CD14-positive monocyte (primary cell): ENCODE results near the gene GLRX5. TPM values are rescaled to one million over a fixed set of nuclear protein-coding genes. Genes with fewer than 3 reads are reported as not detected.

ENCODE experiments used
- DNase-seq, 3 donors: peaks; one replicate each; pipeline ENCODE4 v3.0.0-alpha.2; 2011 to 2022
- H2AFZ ChIP-seq: 2 replicates; pipeline ENCODE4 v1.6.0; 2012; ENCODE audit warnings: mild to moderate bottlenecking, low read depth, low read length, inconsistent platforms; ENCODE audit not compliant: insufficient read depth, poor library complexity, severe bottlenecking
- H3K27ac ChIP-seq, 2 donors: 1 replicate in 1 of 2; 2 replicates in 1 of 2; pipeline ENCODE4 v1.5.1; 2012 to 2013; ENCODE audit warnings: low read length in 2 of 2, control low read depth in 1 of 2, inconsistent platforms in 1 of 2, low read depth in 1 of 2, mild to moderate bottlenecking in 1 of 2
- H3K27me3 ChIP-seq, 2 donors: one replicate each; pipeline versions ENCODE4 v1.6.0 to v1.6.1; 2011 to 2013; ENCODE audit warnings: low read length in 2 of 2; ENCODE audit not compliant: control insufficient read depth in 2 of 2, insufficient read depth in 2 of 2
- H3K36me3 ChIP-seq, 2 donors: replicated peaks in 1 of 2; 1 replicate in 1 of 2; 2 replicates in 1 of 2; pipeline versions ENCODE4 v1.5.1 to v1.6.1; 2012 to 2013; ENCODE audit warnings: low read length in 2 of 2, control low read depth in 1 of 2, inconsistent platforms in 1 of 2, mild to moderate bottlenecking in 1 of 2; ENCODE audit not compliant: insufficient read depth in 2 of 2, control insufficient read depth in 1 of 2
- H3K4me1 ChIP-seq, 2 donors: 1 replicate in 1 of 2; 2 replicates in 1 of 2; pipeline versions ENCODE4 v1.5.1 to v1.6.1; 2012 to 2013; ENCODE audit warnings: low read length in 2 of 2, control low read depth in 1 of 2, inconsistent platforms in 1 of 2, mild to moderate bottlenecking in 1 of 2, moderate library complexity in 1 of 2; ENCODE audit not compliant: insufficient read depth in 2 of 2, control insufficient read depth in 1 of 2
- H3K4me2 ChIP-seq: replicated peaks from 2 replicates; pipeline ENCODE3; 2012; ENCODE audit warnings: low read length, moderate library complexity, mild to moderate bottlenecking; ENCODE audit not compliant: poor library complexity, severe bottlenecking; ENCODE audit errors: extremely low read depth
- H3K4me3 ChIP-seq, 3 experiments: fragments of 200-600 bp in 1 of 3; sonication (generic) in 1 of 3; replicated peaks in 1 of 3; 1 replicate in 2 of 3; 2 replicates in 1 of 3; pipeline ENCODE4 v1.5.1; 2011 to 2013; ENCODE audit warnings: low read length in 3 of 3, mild to moderate bottlenecking in 3 of 3, control low read depth in 2 of 3, low read depth in 2 of 3, inconsistent platforms in 1 of 3, moderate library complexity in 1 of 3
- H3K79me2 ChIP-seq: 2 replicates; pipeline ENCODE4 v1.6.0; 2012; ENCODE audit warnings: mild to moderate bottlenecking, control low read depth, inconsistent platforms, low read length, moderate library complexity; ENCODE audit not compliant: insufficient read depth
- H3K9ac ChIP-seq: 2 replicates; pipeline ENCODE4 v1.6.0; 2017; ENCODE audit warnings: low read length, mild to moderate bottlenecking; ENCODE audit not compliant: insufficient read depth, poor library complexity, severe bottlenecking
- H3K9me3 ChIP-seq, 2 donors: replicated peaks in 1 of 2; 1 replicate in 1 of 2; 2 replicates in 1 of 2; pipeline versions ENCODE4 v1.5.1 to v1.6.1; 2012 to 2013; ENCODE audit warnings: low read length in 2 of 2, control low read depth in 1 of 2; ENCODE audit not compliant: control insufficient read depth in 1 of 2, insufficient read depth in 1 of 2
- H4K20me1 ChIP-seq: 2 replicates; pipeline ENCODE4 v1.6.0; 2012; ENCODE audit warnings: mild to moderate bottlenecking, low read length, control low read depth, moderate library complexity; ENCODE audit not compliant: insufficient read depth
- H3K27ac Mint-ChIP-seq, 7 donors: one replicate each; pipeline ENCODE4 v1.8.0; 2020; ENCODE audit warnings: mild to moderate bottlenecking in 7 of 7, mixed read lengths in 7 of 7, moderate library complexity in 6 of 7, inconsistent platforms in 2 of 7
- H3K27me3 Mint-ChIP-seq, 3 donors: one replicate each; pipeline ENCODE4 v1.8.0; 2021 to 2022; ENCODE audit warnings: low read depth in 3 of 3, mild to moderate bottlenecking in 3 of 3, mixed read lengths in 3 of 3, moderate library complexity in 3 of 3, inconsistent platforms in 1 of 3
- H3K36me3 Mint-ChIP-seq, 2 donors: one replicate each; pipeline ENCODE4 v1.8.0; 2020; ENCODE audit warnings: mixed read lengths in 2 of 2, inconsistent platforms in 1 of 2, mild to moderate bottlenecking in 1 of 2
- H3K4me1 Mint-ChIP-seq: one replicate; pipeline ENCODE4 v1.8.0; 2020; ENCODE audit warnings: mild to moderate bottlenecking, mixed read lengths
- H3K4me3 Mint-ChIP-seq, 2 donors: one replicate each; pipeline ENCODE4 v1.8.0; 2020; ENCODE audit warnings: mild to moderate bottlenecking in 2 of 2, mixed read lengths in 2 of 2, moderate library complexity in 1 of 2
- H3K9me3 Mint-ChIP-seq, 7 donors: one replicate each; pipeline ENCODE4 v1.8.0; 2020 to 2022; ENCODE audit warnings: mixed read lengths in 7 of 7, mild to moderate bottlenecking in 6 of 7, moderate library complexity in 6 of 7, inconsistent platforms in 2 of 7
- CTCF ChIP-seq: fragments of 200-600 bp; IDR thresholded peaks from one replicate; pipeline ENCODE4 v1.8.0; 2022; ENCODE audit warnings: antibody characterized with exemption, mild to moderate bottlenecking
- WGBS: methylation state at CpG from one replicate; pipeline ENCODE4 v1.1.5; 2013; ENCODE audit warnings: missing lambda C conversion rate; ENCODE audit not compliant: insufficient coverage; 5-methylcytosine and 5-hydroxymethylcytosine counted together
- intact Hi-C, 2 donors: fragments of 100-400 bp; cut with micrococcal nuclease; formaldehyde crosslinking; loops; one replicate each; pipeline versions ENCODE4 v1.15.0 to v1.15.1; 2023
- polyA plus RNA-seq, 3 donors: library from polyadenylated mRNA; depleted of rRNA in 1 of 3; unstranded in 2 of 3; stranded (reverse) in 1 of 3; fragments of 300-500 nt in 2 of 3; fragments of >200 nt in 1 of 3; fragmentation: Illumina TruSeq in 2 of 3; gene quantifications; 1 replicate in 2 of 3; 2 replicates in 1 of 3; pipeline ENCODE4 v1.2.3, GENCODE V29; 2012 to 2021

The GLRX5 gene
- polyA plus RNA-seq, 3 donors, result 10.9 to 43.1 (median 31.1) TPM

GRCh38 chr14:95525999-95526398 is 8.9 kb upstream of the GLRX5 start:
- WGBS, result 91% methylated on average over 3 of the region's 5 CpGs
- H3K4me3 ChIP-seq, result no peak overlapping the region
- no peak overlapping the region for H3K9ac ChIP-seq
- intact Hi-C loops, result loop anchor here in 1 of 2 donors (5.0 kb wide), 1 partner anchor 84 kb away; no protein-coding TSS in a partner anchor
- peaks cover 0 to 8% of the 10 kb centered on the region in 2 donors for H3K36me3 ChIP-seq
- H3K27me3 ChIP-seq, result no peaks in the 10 kb centered on the region
- Mint-ChIP-seq H3K27me3 (peaks cover 0 to 3% (median 0%) of the 10 kb centered on the region in 3 donors), H3K9me3 (no peaks in the 10 kb centered on the region), H3K4me3 (no peak overlapping the region), H3K4me1 (peaks cover 61% of the 10 kb centered on the region), H3K36me3 (peaks cover 1 to 23% of the 10 kb centered on the region in 2 donors), H3K27ac (peak overlapping the region in 2 of 7 donors; percentile 45 to 76)
- TF ChIP-seq CTCF, result no peak
- no peak for DNase-seq
- peaks cover 53% of the 10 kb centered on the region for H3K79me2 ChIP-seq
- H2AFZ ChIP-seq, result no peak overlapping the region
- H4K20me1 ChIP-seq, result peaks cover 4% of the 10 kb centered on the region
- peaks cover 53 to 66% of the 10 kb centered on the region in 2 donors for H3K4me1 ChIP-seq
- no peak overlapping the region for H3K4me2 ChIP-seq
- H3K9me3 ChIP-seq, result no peaks in the 10 kb centered on the region
- H3K27ac ChIP-seq, result peak overlapping the region in 1 of 2 donors; percentile 40

DNA sequence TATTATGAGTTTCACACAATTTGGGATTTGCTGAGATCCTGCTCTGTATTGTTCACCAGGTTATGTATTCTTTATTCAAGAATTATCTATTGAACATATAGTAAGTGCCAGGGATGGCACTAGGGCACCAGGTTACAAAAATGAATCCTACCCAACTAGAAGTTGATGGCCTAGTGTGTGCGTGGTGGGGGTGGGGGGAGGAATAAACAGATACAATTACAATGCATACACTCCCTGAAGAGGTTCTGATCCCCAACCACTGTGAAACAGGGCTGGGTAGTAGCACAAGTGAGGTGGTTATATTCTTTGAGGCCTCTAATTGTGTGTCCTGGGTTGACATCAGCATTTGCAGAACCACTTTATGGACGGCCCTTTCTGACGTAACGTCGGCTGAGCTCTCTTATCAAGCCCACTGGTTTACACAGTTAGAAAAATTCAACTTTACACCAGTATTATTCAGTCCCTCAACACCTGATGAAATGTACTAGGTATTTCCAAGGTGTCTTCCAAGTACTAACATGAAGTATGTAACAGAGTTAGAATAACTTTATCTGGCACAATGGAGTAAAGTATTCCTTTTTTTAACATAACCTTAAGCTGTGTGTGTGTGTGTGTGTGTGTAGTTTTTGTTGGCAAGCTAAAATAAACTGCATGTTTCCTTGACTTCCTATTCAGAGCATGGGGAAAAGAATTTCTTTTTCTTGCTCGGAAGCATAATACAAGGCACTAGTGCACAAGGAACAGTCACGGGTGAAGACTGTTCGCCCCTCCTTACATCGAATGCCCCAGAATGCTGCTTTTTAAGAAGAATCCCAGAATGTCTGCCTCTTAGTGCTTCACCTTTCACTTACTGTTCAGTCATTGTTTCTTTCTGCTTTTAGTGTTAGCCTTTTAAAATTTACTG is 8.1 kb upstream of the GLRX5 start:
- intact Hi-C loops, result loop anchor here in 1 of 2 donors (5.0 kb wide), 1 partner anchor 84 kb away; no protein-coding TSS in a partner anchor
- H3K79me2 ChIP-seq, result peaks cover 59% of the 10 kb centered on the region
- Mint-ChIP-seq H3K27ac (peak overlapping the region in 6 of 7 donors; percentile 8 to 76 (median 50)), H3K27me3 (peaks cover 0 to 3% (median 0%) of the 10 kb centered on the region in 3 donors), H3K4me1 (peaks cover 58% of the 10 kb centered on the region), H3K4me3 (no peak overlapping the region), H3K36me3 (peaks cover 2 to 26% of the 10 kb centered on the region in 2 donors), H3K9me3 (no peaks in the 10 kb centered on the region)
- H4K20me1 ChIP-seq, result peaks cover 4% of the 10 kb centered on the region
- H3K4me3 ChIP-seq, result no peak overlapping the region
- peaks cover 46 to 59% of the 10 kb centered on the region in 2 donors for H3K4me1 ChIP-seq
- peaks cover 0 to 8% of the 10 kb centered on the region in 2 donors for H3K36me3 ChIP-seq
- H3K9me3 ChIP-seq, result no peaks in the 10 kb centered on the region
- peak in 2 of 3 donors; percentile 37 to 49 for DNase-seq
- H3K4me2 ChIP-seq, result no peak overlapping the region
- no peak overlapping the region for H2AFZ ChIP-seq
- no peak for TF ChIP-seq CTCF
- H3K9ac ChIP-seq, result no peak overlapping the region
- H3K27ac ChIP-seq, result peak overlapping the region in 1 of 2 donors; percentile 6
- WGBS, result 38% methylated on average over 8 of the region's 9 CpGs
- H3K27me3 ChIP-seq, result no peaks in the 10 kb centered on the region
